Prostate gland (tissue), 2 donors: Measurements from ENCODE around the gene RAB12. TPM values are rescaled to one million over a fixed set of nuclear protein-coding genes. Genes with fewer than 3 reads are reported as not detected.
A peak's percentile ranks its signal among the peaks of the same experiment; 100 is the strongest.

Source experiments
- DNase-seq: peaks from one replicate; pipeline ENCODE4 v3.0.0-alpha.2; 2019; ENCODE audit warnings: low spot score
- H3K27ac ChIP-seq, 2 donors: fragments of 200-600 bp; sonication (generic); 2 replicates each; pipeline ENCODE4 v1.5.1; 2017 to 2019
- H3K27me3 ChIP-seq: fragments of 200-600 bp; sonication (generic); replicated peaks from 2 replicates; pipeline ENCODE4 v1.5.1; 2019; ENCODE audit not compliant: insufficient read depth
- H3K36me3 ChIP-seq, 2 donors: fragments of 200-600 bp; sonication (generic); 1 replicate in 1 of 2; 2 replicates in 1 of 2; pipeline versions ENCODE4 v1.5.1 to v1.8.1; 2017 to 2019
- H3K4me1 ChIP-seq: fragments of 200-600 bp; sonication (generic); replicated peaks from 2 replicates; pipeline ENCODE4 v1.5.1; 2019
- H3K4me3 ChIP-seq, 2 donors: fragments of 200-600 bp; sonication (generic); 2 replicates each; pipeline ENCODE4 v1.5.1; 2017 to 2019
- H3K9me3 ChIP-seq: fragments of 200-600 bp; sonication (generic); 2 replicates; pipeline ENCODE4 v1.5.1; 2017
- POLR2A ChIP-seq: fragments of 450-650 bp; IDR thresholded peaks from one replicate; pipeline ENCODE4 v1.6.1; 2016; ENCODE audit warnings: antibody characterized with exemption, mild to moderate bottlenecking
- POLR2AphosphoS5 ChIP-seq: sonication (generic); formaldehyde crosslinking; IDR thresholded peaks from one replicate; pipeline ENCODE4 v1.6.1; 2017; ENCODE audit warnings: antibody characterized with exemption
- WGBS: methylation state at CpG from one replicate; pipeline ENCODE4 v1.1.5; 2018; 5-methylcytosine and 5-hydroxymethylcytosine counted together
- intact Hi-C: fragments of 100-400 bp; cut with DNase I; formaldehyde crosslinking; loops from one replicate; pipeline ENCODE4 v1.14.2; 2022
- total RNA-seq, 2 donors: library from RNA; depleted of rRNA; stranded (reverse); fragments of >200 nt; gene quantifications; one replicate each; pipeline ENCODE4 v1.1.0, GENCODE V29; 2016
- TF ChIP-seq, protein P1 (sequence below), 4 experiments: fragments of 200-600 bp in 2 of 4; fragments of 450-650 bp in 2 of 4; sonication (generic) in 2 of 4; IDR thresholded peaks; 1 replicate in 3 of 4; 2 replicates in 1 of 4; pipeline ENCODE4 v1.5.1; 2016 to 2019; ENCODE audit warnings: antibody characterized with exemption in 4 of 4, mild to moderate bottlenecking in 2 of 4, moderate library complexity in 2 of 4

RAB12 gene
- total RNA-seq, 2 donors from 2014 or later, result 22.4 to 39.0 TPM

DNA sequence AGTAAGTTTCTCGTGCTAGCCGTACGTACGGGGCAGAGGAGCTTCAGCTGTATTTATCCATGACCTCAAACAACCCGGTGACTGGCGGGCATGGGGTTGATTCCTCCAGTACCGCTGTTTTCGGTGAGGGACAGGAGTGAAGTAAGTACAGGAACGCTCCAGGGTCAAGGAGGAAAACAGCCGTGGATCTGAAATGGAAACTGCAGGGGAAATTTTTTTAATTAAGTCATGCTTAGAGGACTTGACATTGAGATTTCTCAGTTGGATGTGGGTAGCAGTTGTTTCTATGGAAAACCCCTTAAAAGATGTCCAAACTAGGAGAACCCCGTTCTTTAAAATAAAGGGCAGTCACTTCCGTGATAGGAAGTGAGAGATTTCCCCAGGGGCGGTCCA lies 1.2 kb downstream of the RAB12 start:
- intact Hi-C loops, result no loop called here
- DNase-seq, result no peak
- no peaks in the 10 kb centered on the region for H3K36me3 ChIP-seq
- H3K27ac ChIP-seq, result peak overlapping the region; percentile 53 to 65
- no peaks in the 10 kb centered on the region for H3K27me3 ChIP-seq
- TF ChIP-seq, protein P1, sequence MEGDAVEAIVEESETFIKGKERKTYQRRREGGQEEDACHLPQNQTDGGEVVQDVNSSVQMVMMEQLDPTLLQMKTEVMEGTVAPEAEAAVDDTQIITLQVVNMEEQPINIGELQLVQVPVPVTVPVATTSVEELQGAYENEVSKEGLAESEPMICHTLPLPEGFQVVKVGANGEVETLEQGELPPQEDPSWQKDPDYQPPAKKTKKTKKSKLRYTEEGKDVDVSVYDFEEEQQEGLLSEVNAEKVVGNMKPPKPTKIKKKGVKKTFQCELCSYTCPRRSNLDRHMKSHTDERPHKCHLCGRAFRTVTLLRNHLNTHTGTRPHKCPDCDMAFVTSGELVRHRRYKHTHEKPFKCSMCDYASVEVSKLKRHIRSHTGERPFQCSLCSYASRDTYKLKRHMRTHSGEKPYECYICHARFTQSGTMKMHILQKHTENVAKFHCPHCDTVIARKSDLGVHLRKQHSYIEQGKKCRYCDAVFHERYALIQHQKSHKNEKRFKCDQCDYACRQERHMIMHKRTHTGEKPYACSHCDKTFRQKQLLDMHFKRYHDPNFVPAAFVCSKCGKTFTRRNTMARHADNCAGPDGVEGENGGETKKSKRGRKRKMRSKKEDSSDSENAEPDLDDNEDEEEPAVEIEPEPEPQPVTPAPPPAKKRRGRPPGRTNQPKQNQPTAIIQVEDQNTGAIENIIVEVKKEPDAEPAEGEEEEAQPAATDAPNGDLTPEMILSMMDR (IDR thresholded peaks at IDR 0.05), result no peak
- TF ChIP-seq POLR2AphosphoS5, result no peak
- peaks cover 4% of the 10 kb centered on the region for H3K4me1 ChIP-seq
- WGBS, result 13% methylated on average over 13 of the region's 13 CpGs
- no peaks in the 10 kb centered on the region for H3K9me3 ChIP-seq
- H3K4me3 ChIP-seq, result peak overlapping the region; percentile 74 to 82

DNA sequence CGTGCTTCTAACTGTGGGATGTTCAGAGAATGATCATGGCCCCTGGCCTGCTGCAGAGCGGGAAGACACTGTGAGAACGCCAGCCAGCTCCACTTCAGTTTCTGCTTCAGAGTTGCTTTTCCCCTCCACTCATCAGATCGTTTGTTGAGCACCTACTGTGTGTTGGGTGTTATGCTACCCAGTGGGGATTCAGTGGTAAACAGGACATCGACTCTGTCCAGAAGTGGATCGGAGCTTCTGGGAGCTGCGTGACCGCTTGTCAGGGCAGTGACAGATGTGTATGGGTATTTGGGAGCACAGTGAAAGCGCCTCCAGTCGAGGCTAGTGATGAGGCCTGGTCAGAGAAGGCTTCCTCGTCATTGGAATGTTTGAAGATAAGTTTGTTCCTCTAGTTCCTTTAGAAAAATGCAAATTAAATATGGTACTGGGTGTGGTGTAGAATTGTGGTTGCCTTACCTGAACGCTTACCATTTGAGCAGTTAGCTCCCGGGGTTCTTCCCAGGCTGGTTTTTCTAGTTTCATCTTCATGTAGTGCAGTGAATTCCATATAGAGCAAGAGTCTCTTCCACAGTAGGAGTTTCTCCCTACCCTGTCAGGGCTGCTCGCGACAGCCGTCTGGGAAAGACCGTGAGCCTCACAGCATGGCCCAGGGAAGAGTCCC lies 2.8 kb downstream of the RAB12 start:
- H3K4me1 ChIP-seq, result peaks cover 8% of the 10 kb centered on the region
- no peaks in the 10 kb centered on the region for H3K27me3 ChIP-seq
- intact Hi-C loops, result no loop called here
- H3K36me3 ChIP-seq, result no peaks in the 10 kb centered on the region
- no peaks in the 10 kb centered on the region for H3K9me3 ChIP-seq
- TF ChIP-seq POLR2AphosphoS5 (no peak), POLR2A (no peak)
- TF ChIP-seq, protein P1 (IDR thresholded peaks at IDR 0.05), result no peak
- 79% methylated on average over 17 of the region's 17 CpGs for WGBS
- H3K4me3 ChIP-seq, result no peak overlapping the region
- H3K27ac ChIP-seq, result no peak overlapping the region
- no peak for DNase-seq

DNA sequence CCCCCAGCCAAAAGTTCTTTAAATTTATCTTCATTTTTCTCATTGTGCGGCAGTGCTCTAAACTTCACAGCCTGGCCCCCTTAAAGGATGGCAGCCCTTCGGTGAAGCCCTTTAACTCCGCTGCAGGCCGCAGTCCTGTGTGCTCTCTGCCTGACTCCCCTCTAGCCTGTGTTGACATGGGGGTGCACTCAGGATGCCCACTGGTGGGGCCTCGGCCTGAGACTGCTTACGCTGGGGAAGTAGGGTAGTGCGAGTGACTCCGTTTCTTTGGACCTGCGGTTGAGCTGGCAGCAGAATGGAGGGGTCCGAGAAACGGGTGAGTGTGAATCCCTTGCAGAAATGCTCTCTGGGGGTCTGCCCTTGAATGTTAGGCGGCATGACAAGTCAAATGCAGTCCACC lies 5.6 kb downstream of the RAB12 start:
- TF ChIP-seq, protein P1 (IDR thresholded peaks at IDR 0.05), result no peak
- TF ChIP-seq POLR2A, result no peak
- no peak for TF ChIP-seq POLR2AphosphoS5
- Histone ChIP-seq H3K4me1 (peaks cover 8% of the 10 kb centered on the region), H3K27me3 (no peaks in the 10 kb centered on the region), H3K27ac (peak overlapping the region in 1 of 2 donors; percentile 26), H3K36me3 (no peaks in the 10 kb centered on the region), H3K4me3 (no peak overlapping the region), H3K9me3 (no peaks in the 10 kb centered on the region)
- WGBS, result 87% methylated on average over 12 of the region's 12 CpGs
- no peak for DNase-seq
- intact Hi-C loops, result no loop called here

DNA sequence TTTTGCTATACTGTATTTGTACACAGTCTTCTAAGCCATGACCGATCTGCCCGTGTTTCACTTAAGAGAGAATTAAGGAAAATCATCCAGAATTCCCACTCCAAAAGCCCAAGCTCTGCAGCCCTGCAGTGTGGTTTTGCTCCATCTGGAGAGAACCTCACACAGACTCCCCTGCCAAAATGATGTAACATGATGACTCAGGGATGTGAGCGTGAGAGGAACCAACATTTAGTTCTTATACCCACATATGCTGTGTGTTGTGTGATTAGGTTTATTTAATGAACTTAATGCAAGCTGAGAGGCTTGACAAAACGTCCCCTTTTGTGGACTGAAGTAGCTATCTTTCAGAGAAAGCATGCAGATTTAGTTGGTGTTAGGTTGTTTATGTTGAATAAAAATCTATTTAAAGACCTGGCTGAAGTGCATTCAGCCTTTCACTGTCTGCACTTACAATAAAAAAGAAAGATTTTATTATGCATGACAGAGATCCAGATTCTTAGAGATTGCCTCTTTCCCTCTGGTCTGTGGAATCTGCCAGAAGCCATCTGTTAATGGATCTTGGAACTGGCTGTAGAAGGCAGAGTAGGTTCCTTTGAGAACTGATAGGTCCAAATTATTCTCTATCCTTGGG lies 6.3 kb downstream of the RAB12 start:
- H3K27ac ChIP-seq, result peak overlapping the region; percentile 26 to 31
- TF ChIP-seq POLR2A (no peak), POLR2AphosphoS5 (peak; percentile 52)
- TF ChIP-seq, protein P1 (IDR thresholded peaks at IDR 0.05), result no peak

DNA sequence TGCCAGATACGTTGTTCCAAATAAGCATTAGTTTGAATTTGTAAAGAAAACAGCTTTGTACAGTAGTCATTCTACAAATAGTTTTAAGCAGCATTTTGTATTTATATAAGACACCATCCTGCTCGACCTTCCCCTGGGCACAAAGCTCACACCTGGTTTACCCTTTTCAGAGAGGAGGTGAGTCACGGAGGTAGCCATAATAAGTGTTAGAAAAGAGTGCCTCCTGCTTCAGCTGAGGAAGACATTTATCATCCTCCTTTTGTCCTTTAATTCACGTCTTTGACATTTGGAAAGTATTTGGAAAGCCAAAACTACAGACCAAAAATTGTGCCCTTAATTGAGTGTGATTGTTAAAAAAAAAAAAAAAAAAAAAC lies 6.8 kb downstream of the RAB12 start:
- Histone ChIP-seq H3K27me3 (no peaks in the 10 kb centered on the region), H3K9me3 (no peaks in the 10 kb centered on the region), H3K27ac (peak overlapping the region; percentile 26 to 31), H3K36me3 (no peaks in the 10 kb centered on the region), H3K4me3 (no peak overlapping the region), H3K4me1 (peaks cover 8% of the 10 kb centered on the region)
- 20% methylated on average over 4 of the region's 4 CpGs for WGBS
- TF ChIP-seq, protein P1 (IDR thresholded peaks at IDR 0.05), result no peak
- no peak for TF ChIP-seq POLR2AphosphoS5
- TF ChIP-seq POLR2A, result no peak
- DNase-seq, result no peak
- intact Hi-C loops, result no loop called here

More for the DNA sequence above, 6.3 kb downstream of the RAB12 start:
- no peak overlapping the region for H3K4me3 ChIP-seq
- DNase-seq, result peak; percentile 38
- 16% methylated on average over 4 of the region's 4 CpGs for WGBS
- no peaks in the 10 kb centered on the region for H3K36me3 ChIP-seq
- peaks cover 8% of the 10 kb centered on the region for H3K4me1 ChIP-seq
- intact Hi-C loops, result no loop called here
- H3K27me3 ChIP-seq, result no peaks in the 10 kb centered on the region
- no peaks in the 10 kb centered on the region for H3K9me3 ChIP-seq
